Liver (tissue), 3 donors: ENCODE measurements around the gene BCORL1.

ENCODE experiments used
- CTCF ChIP-seq: fragments of 150-350 bp; IDR thresholded peaks from 2 replicates; pipeline ENCODE4 v1.5.1; 2017; ENCODE audit warnings: improper control_type of control experiment, low read depth, low read length; ENCODE audit not compliant: missing input control
- EGR1 ChIP-seq, 2 donors: IDR thresholded peaks; 2 replicates each; pipeline ENCODE4 v1.6.1; 2016 to 2018; ENCODE audit warnings: antibody characterized with exemption in 2 of 2, low read depth in 2 of 2
- FOXA1 ChIP-seq: IDR thresholded peaks from 2 replicates; pipeline ENCODE4 v1.6.1; 2016; ENCODE audit warnings: antibody characterized with exemption
- JUND ChIP-seq, 2 donors: IDR thresholded peaks; 2 replicates each; pipeline ENCODE4 v1.6.1; 2016; ENCODE audit warnings: antibody characterized with exemption in 2 of 2
- RAD21 ChIP-seq, 2 donors: IDR thresholded peaks; 2 replicates each; pipeline ENCODE4 v1.6.1; 2016; ENCODE audit warnings: antibody characterized with exemption in 2 of 2, mild to moderate bottlenecking in 2 of 2
- REST ChIP-seq: IDR thresholded peaks from 2 replicates; pipeline ENCODE4 v1.6.1; 2016; ENCODE audit warnings: antibody characterized with exemption, mild to moderate bottlenecking
- YY1 ChIP-seq: IDR thresholded peaks from 2 replicates; pipeline ENCODE4 v1.6.1; 2016; ENCODE audit warnings: antibody characterized with exemption, mild to moderate bottlenecking
- donor health status: healthy.
- donor health status: healthy.

- TF ChIP-seq RAD21 (IDR thresholded peaks at IDR 0.05), result no peak
- TF ChIP-seq CTCF, result no peak
- no peak for TF ChIP-seq EGR1 (IDR thresholded peaks at IDR 0.05; ENCODE audit: low read depth in 2 of 2)
- TF ChIP-seq YY1, result no peak
- TF ChIP-seq JUND (IDR thresholded peaks at IDR 0.05), result no peak
- no peak for TF ChIP-seq FOXA1
- no peak for TF ChIP-seq REST
These were observed 13.7 kb downstream of the BCORL1 start for GRCh38 chrX:129996120-129996519.
